Neural cell (in vitro differentiated cells): ENCODE results near the gene PLEKHB2. TPM values are rescaled to one million over a fixed set of nuclear protein-coding genes. Genes with fewer than 3 reads are reported as not detected.
"Not testable (repeated sequence)": the region's sequence is repeated elsewhere in the genome, so short reads cannot be mapped to it uniquely, and the experiment has no call there.

Experiments
- H2AFZ ChIP-seq: fragments of 200-600, 300-800 bp; sonication (generic), shearing (Covaris generic); 2 replicates; pipeline ENCODE4 v1.6.0; 2014; ENCODE audit warnings: low read depth, mild to moderate bottlenecking, antibody characterized with exemption, low read length, moderate library complexity
- H3F3A ChIP-seq: fragments of 200-600 bp; shearing (Covaris generic); 2 replicates; pipeline ENCODE4 v1.6.1; 2016; ENCODE audit warnings: mild to moderate bottlenecking, moderate library complexity, mixed read lengths, antibody characterized with exemption, low read length; ENCODE audit not compliant: insufficient read depth, poor library complexity, severe bottlenecking
- H3K27ac ChIP-seq: fragments of 200-600, 300-800 bp; sonication (generic), shearing (Covaris generic); 2 replicates; pipeline ENCODE4 v1.5.1; 2014; ENCODE audit warnings: mild to moderate bottlenecking, low read length, moderate library complexity
- H3K27me3 ChIP-seq: fragments of 300-800, 200-600 bp; sonication (generic), shearing (Covaris generic); 2 replicates; pipeline ENCODE4 v1.6.0; 2014; ENCODE audit warnings: mild to moderate bottlenecking, low read depth, low read length, moderate library complexity; ENCODE audit not compliant: insufficient read depth
- H3K36me3 ChIP-seq: fragments of 300-800, 200-600 bp; sonication (generic), shearing (Covaris generic); 2 replicates; pipeline ENCODE4 v1.5.1; 2014; ENCODE audit warnings: mild to moderate bottlenecking, antibody characterized with exemption, low read length, moderate library complexity; ENCODE audit not compliant: insufficient read depth
- H3K4me2 ChIP-seq: fragments of 300-800, 200-600 bp; sonication (generic), shearing (Covaris generic); 2 replicates; pipeline ENCODE4 v1.6.0; 2014; ENCODE audit warnings: mild to moderate bottlenecking, low read length
- H3K4me3 ChIP-seq: fragments of 300-800, 200-600 bp; sonication (generic), shearing (Covaris generic); 2 replicates; pipeline ENCODE4 v1.5.1; 2014; ENCODE audit warnings: mild to moderate bottlenecking, low read length, moderate library complexity
- H3K79me2 ChIP-seq: fragments of 200-600 bp; shearing (Covaris generic); replicated peaks from 2 replicates; pipeline ENCODE4 v1.6.0; 2014; ENCODE audit warnings: mild to moderate bottlenecking, low read length, moderate library complexity; ENCODE audit not compliant: insufficient read depth
- H3K9ac ChIP-seq: fragments of 300-800, 200-600 bp; sonication (generic), shearing (Covaris generic); 2 replicates; pipeline ENCODE4 v1.6.1; 2016; ENCODE audit warnings: mild to moderate bottlenecking, low read length, mixed read lengths
- H3K9me2 ChIP-seq: fragments of 200-600 bp; shearing (Covaris generic); 2 replicates; pipeline ENCODE4 v1.6.1; 2016; ENCODE audit warnings: mild to moderate bottlenecking, low read length, mixed read lengths; ENCODE audit not compliant: insufficient read depth
- H3K9me3 ChIP-seq: fragments of 200-600, 300-800 bp; sonication (generic), shearing (Covaris generic); 2 replicates; pipeline ENCODE4 v1.6.1; 2016; ENCODE audit warnings: mild to moderate bottlenecking, mixed run types, low read length, moderate library complexity, mixed read lengths
- H4K20me1 ChIP-seq: fragments of 200-600 bp; shearing (Covaris generic); 2 replicates; pipeline ENCODE4 v1.6.1; 2016; ENCODE audit warnings: mild to moderate bottlenecking, mixed run types; ENCODE audit not compliant: insufficient read depth
- CTCF ChIP-seq: fragments of 450-650 bp; IDR thresholded peaks from 2 replicates; pipeline ENCODE4 v1.5.1; 2014; ENCODE audit warnings: antibody characterized with exemption, mild to moderate bottlenecking, moderate library complexity; ENCODE audit not compliant: poor library complexity, severe bottlenecking
- EP300 ChIP-seq: fragments of 450-650 bp; conservative IDR thresholded peaks from 2 replicates; pipeline ENCODE4 v1.6.1; 2014; ENCODE audit warnings: antibody characterized with exemption, mild to moderate bottlenecking, moderate library complexity; ENCODE audit not compliant: poor library complexity, severe bottlenecking
- EZH2 ChIP-seq: fragments of 200-600, 300-800 bp; shearing (Covaris generic), sonication (generic); IDR thresholded peaks from 2 replicates; pipeline ENCODE4 v1.6.1; 2014; ENCODE audit warnings: antibody characterized with exemption, low read length, borderline replicate concordance, mild to moderate bottlenecking; ENCODE audit not compliant: insufficient read depth, poor library complexity, severe bottlenecking
- MXI1 ChIP-seq: fragments of 450-650 bp; conservative IDR thresholded peaks from 2 replicates; pipeline ENCODE4 v1.6.1; 2014; ENCODE audit warnings: antibody characterized with exemption, mild to moderate bottlenecking; ENCODE audit not compliant: poor library complexity, severe bottlenecking
- POLR2AphosphoS5 ChIP-seq: IDR thresholded peaks from 2 replicates; pipeline ENCODE4 v1.6.1; 2012
- RAD21 ChIP-seq: fragments of 450-650 bp; conservative IDR thresholded peaks from 2 replicates; pipeline ENCODE4 v1.6.1; 2014; ENCODE audit warnings: antibody characterized with exemption, mild to moderate bottlenecking, moderate library complexity
- SMC3 ChIP-seq: fragments of 450-650 bp; conservative IDR thresholded peaks from 2 replicates; pipeline ENCODE4 v1.6.1; 2014; ENCODE audit warnings: antibody characterized with exemption, mild to moderate bottlenecking, moderate library complexity; ENCODE audit not compliant: poor library complexity
- TAF1 ChIP-seq: IDR thresholded peaks from 2 replicates; pipeline ENCODE4 v1.6.1; 2012; ENCODE audit warnings: low read depth
- polyA plus RNA-seq: library from polyadenylated mRNA; depleted of rRNA; stranded (reverse); fragments of >200 nt; gene quantifications from 2 replicates; pipeline ENCODE4 v1.2.3, GENCODE V29; 2014
- TF ChIP-seq, protein P1 (sequence below): IDR thresholded peaks from 2 replicates; pipeline ENCODE4 v1.6.1; 2012; ENCODE audit warnings: borderline replicate concordance

The PLEKHB2 gene
- polyA plus RNA-seq, 1 donor from 2014 or later, result 85.0 TPM

- H3K4me2 ChIP-seq, H3K9me2 ChIP-seq, H4K20me1 ChIP-seq, H3K9me3 ChIP-seq, H3K9ac ChIP-seq, H3K27me3 ChIP-seq, H3K36me3 ChIP-seq, H3K4me3 ChIP-seq, H3F3A ChIP-seq, H3K27ac ChIP-seq, H2AFZ ChIP-seq: not testable (repeated sequence)
- peaks cover 25% of the 10 kb centered on the region for H3K79me2 ChIP-seq
Measured at GRCh38 chr2:131068172-131068571, 37.0 kb upstream of the PLEKHB2 start.

DNA sequence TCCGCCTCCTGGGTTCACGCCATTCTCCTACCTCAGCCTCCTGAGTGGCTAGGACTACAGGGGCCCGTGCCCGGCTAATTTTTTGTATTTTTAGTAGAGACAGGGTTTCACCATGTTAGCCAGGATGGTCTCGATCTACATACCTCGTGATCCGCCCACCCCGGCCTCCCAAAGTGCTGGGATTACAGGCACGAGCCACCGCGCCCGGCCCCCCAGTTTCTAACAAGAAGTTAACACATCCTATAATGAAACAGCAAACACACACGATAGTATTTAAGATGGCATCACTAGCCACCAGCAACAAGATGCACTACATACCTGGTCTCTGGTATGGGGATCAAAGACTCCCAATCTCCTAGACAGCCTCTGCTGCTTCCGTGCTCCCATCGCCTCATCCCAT is 29.6 kb upstream of the PLEKHB2 start:
- H3K36me3 ChIP-seq, H3K9me3 ChIP-seq, H2AFZ ChIP-seq, H4K20me1 ChIP-seq, H3F3A ChIP-seq, H3K9me2 ChIP-seq, H3K4me2 ChIP-seq, H3K9ac ChIP-seq, H3K4me3 ChIP-seq, H3K27ac ChIP-seq, H3K27me3 ChIP-seq: not testable (repeated sequence)
- H3K79me2 ChIP-seq, result peaks cover 38% of the 10 kb centered on the region

- TF ChIP-seq, protein P1, sequence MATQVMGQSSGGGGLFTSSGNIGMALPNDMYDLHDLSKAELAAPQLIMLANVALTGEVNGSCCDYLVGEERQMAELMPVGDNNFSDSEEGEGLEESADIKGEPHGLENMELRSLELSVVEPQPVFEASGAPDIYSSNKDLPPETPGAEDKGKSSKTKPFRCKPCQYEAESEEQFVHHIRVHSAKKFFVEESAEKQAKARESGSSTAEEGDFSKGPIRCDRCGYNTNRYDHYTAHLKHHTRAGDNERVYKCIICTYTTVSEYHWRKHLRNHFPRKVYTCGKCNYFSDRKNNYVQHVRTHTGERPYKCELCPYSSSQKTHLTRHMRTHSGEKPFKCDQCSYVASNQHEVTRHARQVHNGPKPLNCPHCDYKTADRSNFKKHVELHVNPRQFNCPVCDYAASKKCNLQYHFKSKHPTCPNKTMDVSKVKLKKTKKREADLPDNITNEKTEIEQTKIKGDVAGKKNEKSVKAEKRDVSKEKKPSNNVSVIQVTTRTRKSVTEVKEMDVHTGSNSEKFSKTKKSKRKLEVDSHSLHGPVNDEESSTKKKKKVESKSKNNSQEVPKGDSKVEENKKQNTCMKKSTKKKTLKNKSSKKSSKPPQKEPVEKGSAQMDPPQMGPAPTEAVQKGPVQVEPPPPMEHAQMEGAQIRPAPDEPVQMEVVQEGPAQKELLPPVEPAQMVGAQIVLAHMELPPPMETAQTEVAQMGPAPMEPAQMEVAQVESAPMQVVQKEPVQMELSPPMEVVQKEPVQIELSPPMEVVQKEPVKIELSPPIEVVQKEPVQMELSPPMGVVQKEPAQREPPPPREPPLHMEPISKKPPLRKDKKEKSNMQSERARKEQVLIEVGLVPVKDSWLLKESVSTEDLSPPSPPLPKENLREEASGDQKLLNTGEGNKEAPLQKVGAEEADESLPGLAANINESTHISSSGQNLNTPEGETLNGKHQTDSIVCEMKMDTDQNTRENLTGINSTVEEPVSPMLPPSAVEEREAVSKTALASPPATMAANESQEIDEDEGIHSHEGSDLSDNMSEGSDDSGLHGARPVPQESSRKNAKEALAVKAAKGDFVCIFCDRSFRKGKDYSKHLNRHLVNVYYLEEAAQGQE, result no peak
- TF ChIP-seq RAD21, result no peak
- no peak for TF ChIP-seq POLR2AphosphoS5
- TF ChIP-seq EZH2, result no peak
- TF ChIP-seq MXI1, result no peak
- TF ChIP-seq CTCF, result no peak
- no peak for TF ChIP-seq EP300
- no peak for TF ChIP-seq TAF1
- no peak for TF ChIP-seq SMC3
Measured at GRCh38 chr2:131076707-131077106, 28.4 kb upstream of the PLEKHB2 start.

More at GRCh38 chr2:131076707-131077106, 28.4 kb upstream of the PLEKHB2 start:
- no peaks in the 10 kb centered on the region for H3K27me3 ChIP-seq
- no peaks in the 10 kb centered on the region for H3K9me2 ChIP-seq
- no peak overlapping the region for H3K9ac ChIP-seq
- H3K36me3 ChIP-seq, result no peaks in the 10 kb centered on the region
- H3K9me3 ChIP-seq, result no peaks in the 10 kb centered on the region
- no peak overlapping the region for H3K4me2 ChIP-seq
- no peak overlapping the region for H2AFZ ChIP-seq
- no peaks in the 10 kb centered on the region for H3F3A ChIP-seq
- no peak overlapping the region for H3K4me3 ChIP-seq
- H3K79me2 ChIP-seq, result peaks cover 41% of the 10 kb centered on the region
- peaks cover 4% of the 10 kb centered on the region for H4K20me1 ChIP-seq
- H3K27ac ChIP-seq, result no peak overlapping the region
